ENCODE results near the gene LAG3.

GRCh38 chr12:6722863-6723262 lies 49.5 kb upstream of the LAG3 start:
- TF ChIP-seq CTCF (conservative IDR thresholded peaks at IDR 0.05 in 1 of 2, IDR thresholded peaks at IDR 0.05 in 1 of 2; ENCODE audit: low read depth in 1 of 2, low read length in 2 of 2) (no peak), EZH2 (IDR thresholded peaks at IDR 0.05; ENCODE audit: low read length, missing control alignments) (no peak)
